B cell (primary cell): Measurements from ENCODE around the gene FCSK. TPM values are rescaled to one million over a fixed set of nuclear protein-coding genes. Genes with fewer than 3 reads are reported as not detected.

Experiments used
- ATAC-seq: fragments of 200-7000 bp; cut with Tn5 transposase; one replicate; pipeline ENCODE4 v1.10.0; 2021; ENCODE audit warnings: low read depth, mild to moderate bottlenecking, moderate number of reproducible peaks, moderate library complexity
- CTCF ChIA-PET: fragments of 350-600 bp; sonication (Branson Sonifier 250); formaldehyde crosslinking; loops from one replicate; lab custom pipeline; 2021; ENCODE audit warnings: antibody characterized with exemption, inconsistent platforms; lab: Charles Lee
- POLR2A ChIA-PET: fragments of 350-600 bp; sonication (Branson Sonifier 250); formaldehyde crosslinking; loops from one replicate; lab custom pipeline; 2021; ENCODE audit warnings: antibody characterized with exemption; lab: Charles Lee
- DNase-seq: peaks from one replicate; pipeline ENCODE4 v3.0.0; 2013
- H2AFZ ChIP-seq: 2 replicates; pipeline ENCODE4 v1.6.1; 2012; ENCODE audit warnings: mild to moderate bottlenecking, low read depth, low read length; ENCODE audit not compliant: insufficient read depth, poor library complexity, severe bottlenecking
- H3K27ac ChIP-seq, 2 donors: 1 replicate in 1 of 2; 2 replicates in 1 of 2; pipeline ENCODE4 v1.5.1; 2012 to 2013; ENCODE audit warnings: low read length in 2 of 2, mild to moderate bottlenecking in 2 of 2, moderate library complexity in 1 of 2
- H3K27me3 ChIP-seq, 4 experiments: fragments of 200-600 bp in 1 of 4; sonication (generic) in 1 of 4; replicated peaks in 1 of 4; 1 replicate in 2 of 4; 2 replicates in 2 of 4; pipeline versions ENCODE4 v1.6.1 to v1.7.0; 2013 to 2016; ENCODE audit warnings: low read length in 3 of 4, mild to moderate bottlenecking in 2 of 4, mixed read lengths in 1 of 4, moderate library complexity in 1 of 4; ENCODE audit not compliant: insufficient read depth in 4 of 4, control insufficient read depth in 3 of 4; ENCODE audit errors: control extremely low read depth in 1 of 4
- H3K36me3 ChIP-seq, 2 experiments: replicated peaks in 1 of 2; 1 replicate in 1 of 2; 2 replicates in 1 of 2; pipeline versions ENCODE4 v1.6.1 to v1.7.1; 2013; ENCODE audit warnings: low read length in 1 of 2; ENCODE audit not compliant: insufficient read depth in 2 of 2, control insufficient read depth in 1 of 2; ENCODE audit errors: control extremely low read depth in 1 of 2, extremely low read depth in 1 of 2
- H3K4me1 ChIP-seq, 2 donors: fragments of 200-600 bp in 1 of 2; sonication (generic) in 1 of 2; 1 replicate in 1 of 2; 2 replicates in 1 of 2; pipeline versions ENCODE4 v1.5.1 to v1.6.1; 2013 to 2017; ENCODE audit warnings: low read length in 2 of 2; ENCODE audit not compliant: control insufficient read depth in 2 of 2, insufficient read depth in 2 of 2
- H3K4me2 ChIP-seq: replicated peaks from 2 replicates; pipeline ENCODE3; 2012; ENCODE audit warnings: mild to moderate bottlenecking, low read depth, low read length; ENCODE audit not compliant: poor library complexity, severe bottlenecking
- H3K4me3 ChIP-seq, 5 experiments: fragments of 200-600 bp in 1 of 5; sonication (generic) in 1 of 5; 1 replicate in 3 of 5; 2 replicates in 2 of 5; pipeline versions ENCODE4 v1.5.1 to v1.7.0; 2011 to 2016; ENCODE audit warnings: low read length in 4 of 5, mild to moderate bottlenecking in 4 of 5, low read depth in 2 of 5, control low read depth in 1 of 5, moderate library complexity in 1 of 5; ENCODE audit not compliant: insufficient read depth in 1 of 5; ENCODE audit errors: control extremely low read depth in 1 of 5, extremely low read depth in 1 of 5
- H3K79me2 ChIP-seq: fragments of 200-600 bp; sonication (generic); one replicate; pipeline ENCODE4 v1.6.0; 2016; ENCODE audit warnings: low read length; ENCODE audit not compliant: control insufficient read depth, insufficient read depth
- H3K9ac ChIP-seq: fragments of 200-600 bp; sonication (generic); 2 replicates; pipeline ENCODE4 v1.6.1; 2017; ENCODE audit warnings: mild to moderate bottlenecking, low read length, moderate library complexity
- H3K9me3 ChIP-seq, 3 donors: one replicate each; pipeline versions ENCODE4 v1.6.1 to v1.7.1; 2013; ENCODE audit warnings: low read length in 2 of 3; ENCODE audit not compliant: control insufficient read depth in 2 of 3, insufficient read depth in 1 of 3; ENCODE audit errors: control extremely low read depth in 1 of 3
- H4K20me1 ChIP-seq: 2 replicates; pipeline ENCODE4 v1.6.0; 2012; ENCODE audit warnings: mild to moderate bottlenecking, low read length; ENCODE audit not compliant: insufficient read depth, control insufficient read depth, poor library complexity, severe bottlenecking
- H3K27ac Mint-ChIP-seq: one replicate; pipeline ENCODE4 v1.8.0; 2021; ENCODE audit warnings: mixed read lengths
- H3K27me3 Mint-ChIP-seq: one replicate; pipeline ENCODE4 v1.8.0; 2021; ENCODE audit warnings: mixed read lengths
- H3K4me1 Mint-ChIP-seq: one replicate; pipeline ENCODE4 v1.8.0; 2021; ENCODE audit warnings: mixed read lengths
- H3K4me3 Mint-ChIP-seq: one replicate; pipeline ENCODE4 v1.8.0; 2021; ENCODE audit warnings: mixed read lengths
- H3K9me3 Mint-ChIP-seq: one replicate; pipeline ENCODE4 v1.8.0; 2022; ENCODE audit warnings: mixed read lengths; ENCODE audit not compliant: insufficient read depth
- CTCF ChIP-seq: fragments of 200-600 bp; IDR thresholded peaks from one replicate; pipeline ENCODE4 v1.8.0; 2022; ENCODE audit warnings: antibody characterized with exemption, mild to moderate bottlenecking
- EZH2 ChIP-seq: IDR thresholded peaks from 2 replicates; pipeline ENCODE4 v1.6.1; 2012; ENCODE audit warnings: borderline replicate concordance, low read depth, mild to moderate bottlenecking, moderate library complexity, low read length; ENCODE audit not compliant: insufficient read depth, poor library complexity, severe bottlenecking
- WGBS: methylation state at CpG from one replicate; pipeline ENCODE4 v1.1.5; 2013; ENCODE audit warnings: missing lambda C conversion rate; ENCODE audit not compliant: insufficient coverage; 5-methylcytosine and 5-hydroxymethylcytosine counted together
- intact Hi-C: fragments of 100-400 bp; cut with micrococcal nuclease; formaldehyde crosslinking; loops from one replicate; pipeline ENCODE4 v1.10.0; 2022
- polyA plus RNA-seq: library from polyadenylated mRNA; depleted of rRNA; stranded (reverse); fragments of >200 nt; gene quantifications from 2 replicates; pipeline ENCODE4 v1.2.3, GENCODE V29; 2012
- total RNA-seq, 2 donors: library from RNA; stranded (reverse); fragments of 120-200 nt in 1 of 2; gene quantifications; 1 replicate in 1 of 2; 2 replicates in 1 of 2; pipeline versions ENCODE4 v1.2.3 to v1.2.4, GENCODE V29; 2013 to 2022

FCSK gene
- total and polyA plus RNA-seq, 2 donors (not counting 1 experiment from before 2014, with no cell fraction given): 19.4 to 24.8 TPM

DNA sequence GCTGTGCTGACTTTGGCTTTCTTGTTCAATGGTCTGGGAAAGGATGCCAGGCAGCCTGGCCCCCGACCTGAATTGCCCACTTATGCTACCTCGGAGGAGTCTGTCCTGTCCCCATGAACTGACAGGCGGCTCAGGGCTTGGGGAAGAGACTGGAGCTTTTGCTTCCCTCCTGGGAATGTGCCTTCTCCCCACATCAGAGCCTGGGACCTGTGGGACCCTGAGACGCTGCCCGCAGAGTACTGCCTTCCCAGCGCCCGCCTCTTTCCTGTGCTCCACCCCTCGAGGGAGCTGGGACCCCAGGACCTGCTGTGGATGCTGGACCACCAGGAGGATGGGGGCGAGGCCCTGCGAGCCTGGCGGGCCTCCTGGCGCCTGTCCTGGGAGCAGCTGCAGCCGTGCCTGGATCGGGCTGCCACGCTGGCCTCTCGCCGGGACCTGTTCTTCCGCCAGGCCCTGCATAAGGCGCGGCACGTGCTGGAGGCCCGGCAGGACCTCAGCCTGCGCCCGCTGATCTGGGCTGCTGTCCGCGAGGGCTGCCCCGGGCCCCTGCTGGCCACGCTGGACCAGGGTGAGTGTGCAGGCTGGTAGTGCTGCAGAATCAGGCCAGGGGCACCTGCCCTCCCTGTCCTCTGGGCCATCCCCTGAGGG is 18.5 kb downstream of the FCSK start:
- TF ChIP-seq EZH2 (no peak), CTCF (no peak)

More for the DNA sequence above, 18.5 kb downstream of the FCSK start:
- Histone ChIP-seq H3K4me1 (no peaks in the 10 kb centered on the region), H3K4me3 (no peak overlapping the region), H3K4me2 (no peak overlapping the region), H3K36me3 (peaks cover 0 to 8% of the 10 kb centered on the region in 2 experiments), H3K27me3 (no peaks in the 10 kb centered on the region), H3K9me3 (no peaks in the 10 kb centered on the region), H3K9ac (no peak overlapping the region), H3K27ac (no peak overlapping the region), H4K20me1 (no peaks in the 10 kb centered on the region), H3K79me2 (no peaks in the 10 kb centered on the region), H2AFZ (no peak overlapping the region)
- ChIA-PET POLR2A (no interaction called here), CTCF (interaction anchor here (1.0 to 1.5 kb wide), 4 partner anchors 78 to 103 kb away, joined by 3 to 6 read pairs (median 5); no protein-coding TSS in a partner anchor)
- H3K4me1 Mint-ChIP-seq: no peaks in the 10 kb centered on the region
- no peak overlapping the region for H3K4me3 Mint-ChIP-seq
- H3K27ac Mint-ChIP-seq: no peak overlapping the region
- intact Hi-C loops: loop anchor here (5.0 kb wide), 1 partner anchor 76 kb away; no protein-coding TSS in a partner anchor
- ATAC-seq: no peak
- no peak for DNase-seq
- no peaks in the 10 kb centered on the region for H3K27me3 Mint-ChIP-seq
- no peaks in the 10 kb centered on the region for H3K9me3 Mint-ChIP-seq
- WGBS: 96% methylated on average over 26 of the region's 28 CpGs
